ENCODE data around the gene HSBP1L1. TPM values are rescaled to one million over a fixed set of nuclear protein-coding genes. Genes with fewer than 3 reads are reported as not detected.

HSBP1L1 gene
- total RNA-seq, 1 donor from 2014 or later = 15.5 TPM

GRCh38 chr18:79930020-79930642, 34.3 kb upstream of the HSBP1L1 start:
- ATAC-seq = no peak

GRCh38 chr18:79931475-79931874, 33.0 kb upstream of the HSBP1L1 start:
- ATAC-seq = no peak

GRCh38 chr18:79932907-79933306, 31.5 kb upstream of the HSBP1L1 start:
- no peak for ATAC-seq

GRCh38 chr18:79933765-79934164, 30.7 kb upstream of the HSBP1L1 start:
- no peak for ATAC-seq

- ATAC-seq = no peak
Measured at GRCh38 chr18:79934311-79935097, 29.9 kb upstream of the HSBP1L1 start.

GRCh38 chr18:79935098-79935480, 29.4 kb upstream of the HSBP1L1 start:
- ATAC-seq = no peak

GRCh38 chr18:79935499-79935898, 28.9 kb upstream of the HSBP1L1 start:
- ATAC-seq = no peak

- ATAC-seq = no peak
Measured at GRCh38 chr18:79935925-79936324, 28.5 kb upstream of the HSBP1L1 start.

- ATAC-seq = no peak
Measured at GRCh38 chr18:79936641-79937040, 27.8 kb upstream of the HSBP1L1 start.

- no peak for ATAC-seq
Measured at GRCh38 chr18:79937103-79937860, 27.2 kb upstream of the HSBP1L1 start.

- no peak for ATAC-seq
Measured at GRCh38 chr18:79938196-79938595, 26.2 kb upstream of the HSBP1L1 start.

GRCh38 chr18:79939096-79939495, 25.3 kb upstream of the HSBP1L1 start:
- ATAC-seq = no peak

- ATAC-seq = peak; percentile 47
Measured at GRCh38 chr18:79940126-79940813, 24.2 kb upstream of the HSBP1L1 start.

GRCh38 chr18:79940814-79941472, 23.5 kb upstream of the HSBP1L1 start:
- ATAC-seq = no peak

- ATAC-seq = no peak
Measured at GRCh38 chr18:79941473-79942119, 22.8 kb upstream of the HSBP1L1 start.

GRCh38 chr18:79942211-79942610, 22.2 kb upstream of the HSBP1L1 start:
- no peak for ATAC-seq

GRCh38 chr18:79942786-79943607, 21.4 kb upstream of the HSBP1L1 start:
- ATAC-seq = peak; percentile 14

- ATAC-seq = no peak
Measured at GRCh38 chr18:79943608-79944125, 20.8 kb upstream of the HSBP1L1 start.

- ATAC-seq = no peak
Measured at GRCh38 chr18:79944126-79944731, 20.2 kb upstream of the HSBP1L1 start.

GRCh38 chr18:79944746-79945117, 19.7 kb upstream of the HSBP1L1 start:
- ATAC-seq = no peak

All from esophagus mucosa (tissue), 1 donor.